Progenitor cell of endocrine pancreas (in vitro differentiated cells): ENCODE data around the gene TMEM164. TPM values are rescaled to one million over a fixed set of nuclear protein-coding genes. Genes with fewer than 3 reads are reported as not detected.
A peak's percentile ranks its signal among the peaks of the same experiment; 100 is the strongest.
"Not testable (repeated sequence)": the region's sequence is repeated elsewhere in the genome, so short reads cannot be mapped to it uniquely, and the experiment has no call there.

Experiments
- DNase-seq: peaks from one replicate; pipeline ENCODE4 v3.0.0; 2021; ENCODE audit warnings: low spot score; ENCODE audit not compliant: unreplicated experiment
- H3K27ac Mint-ChIP-seq: 2 replicates; pipeline ENCODE4 v1.8.0; 2021; ENCODE audit warnings: mild to moderate bottlenecking, moderate library complexity, mixed read lengths
- H3K27me3 Mint-ChIP-seq: 2 replicates; pipeline ENCODE4 v1.8.0; 2021; ENCODE audit warnings: mixed read lengths
- H3K36me3 Mint-ChIP-seq: 2 replicates; pipeline ENCODE4 v1.8.0; 2022; ENCODE audit warnings: mixed read lengths; ENCODE audit not compliant: insufficient read depth
- H3K4me1 Mint-ChIP-seq: 2 replicates; pipeline ENCODE4 v1.8.0; 2021; ENCODE audit warnings: low read depth, mixed read lengths
- H3K4me3 Mint-ChIP-seq: 2 replicates; pipeline ENCODE4 v1.8.0; 2021; ENCODE audit warnings: low read depth, mild to moderate bottlenecking, moderate library complexity, mixed read lengths
- H3K9me3 Mint-ChIP-seq: 2 replicates; pipeline ENCODE4 v1.8.0; 2021; ENCODE audit warnings: low read depth, mixed read lengths
- CTCF ChIP-seq: fragments of 200-600 bp; sonication (generic); IDR thresholded peaks from one replicate; pipeline ENCODE4 v1.5.0; 2021; ENCODE audit warnings: antibody characterized with exemption, mild to moderate bottlenecking; ENCODE audit not compliant: unreplicated experiment
- total RNA-seq: library from RNA; stranded (reverse); gene quantifications from 2 replicates; pipeline ENCODE4 v1.2.1, GENCODE V29; 2021

Gene TMEM164
- total RNA-seq, 1 donor from 2014 or later: 109 TPM

- H3K4me3 Mint-ChIP-seq: no peak overlapping the region
These were observed 142.9 kb downstream of the TMEM164 start for GRCh38 chrX:110145854-110146253.

GRCh38 chrX:110146521-110146920 is 143.6 kb downstream of the TMEM164 start:
- peaks cover 7% of the 10 kb centered on the region for H3K4me1 Mint-ChIP-seq
- H3K4me3 Mint-ChIP-seq: no peak overlapping the region
- no peak overlapping the region for H3K27ac Mint-ChIP-seq
- peak; percentile 15 for DNase-seq
- TF ChIP-seq CTCF: peak; percentile 73
- no peaks in the 10 kb centered on the region for H3K9me3 Mint-ChIP-seq
- peaks cover 14% of the 10 kb centered on the region for H3K36me3 Mint-ChIP-seq
- H3K27me3 Mint-ChIP-seq: no peaks in the 10 kb centered on the region

More at GRCh38 chrX:110145854-110146253, 142.9 kb downstream of the TMEM164 start:
- Mint-ChIP-seq H3K9me3 (no peaks in the 10 kb centered on the region), H3K27me3 (no peaks in the 10 kb centered on the region), H3K27ac (no peak overlapping the region), H3K36me3 (peaks cover 14% of the 10 kb centered on the region), H3K4me1 (peaks cover 7% of the 10 kb centered on the region)
- DNase-seq: no peak
- TF ChIP-seq CTCF: peak; percentile 65

GRCh38 chrX:110153244-110153643 is 150.3 kb downstream of the TMEM164 start:
- peaks cover 3% of the 10 kb centered on the region for H3K4me1 Mint-ChIP-seq
- peaks cover 9% of the 10 kb centered on the region for H3K36me3 Mint-ChIP-seq
- DNase-seq: no peak
- H3K4me3 Mint-ChIP-seq: no peak overlapping the region
- no peaks in the 10 kb centered on the region for H3K27me3 Mint-ChIP-seq
- TF ChIP-seq CTCF: no peak
- no peak overlapping the region for H3K27ac Mint-ChIP-seq
- no peaks in the 10 kb centered on the region for H3K9me3 Mint-ChIP-seq

GRCh38 chrX:110153896-110154295 is 151.0 kb downstream of the TMEM164 start:
- no peak overlapping the region for H3K27ac Mint-ChIP-seq
- H3K4me1 Mint-ChIP-seq: peaks cover 3% of the 10 kb centered on the region
- H3K4me3 Mint-ChIP-seq: no peak overlapping the region
- no peak for TF ChIP-seq CTCF
- H3K9me3 Mint-ChIP-seq: no peaks in the 10 kb centered on the region
- DNase-seq: no peak
- H3K36me3 Mint-ChIP-seq: peaks cover 7% of the 10 kb centered on the region
- no peaks in the 10 kb centered on the region for H3K27me3 Mint-ChIP-seq

GRCh38 chrX:110154328-110154727 is 151.4 kb downstream of the TMEM164 start:
- not testable (repeated sequence) for H3K4me1 Mint-ChIP-seq, H3K27ac Mint-ChIP-seq, DNase-seq, H3K4me3 Mint-ChIP-seq, H3K9me3 Mint-ChIP-seq, H3K36me3 Mint-ChIP-seq, H3K27me3 Mint-ChIP-seq

GRCh38 chrX:110155759-110156158 is 152.8 kb downstream of the TMEM164 start:
- Mint-ChIP-seq H3K27ac (peak overlapping the region; percentile 83), H3K9me3 (no peaks in the 10 kb centered on the region)

More at GRCh38 chrX:110155759-110156158, 152.8 kb downstream of the TMEM164 start:
- Mint-ChIP-seq H3K36me3 (peaks cover 5% of the 10 kb centered on the region), H3K4me1 (peaks cover 3% of the 10 kb centered on the region), H3K4me3 (no peak overlapping the region), H3K27me3 (no peaks in the 10 kb centered on the region)
- TF ChIP-seq CTCF: no peak
- DNase-seq: no peak
